ENCODE data around the gene DNAJB12.

The DNAJB12 gene

GRCh38 chr10:72283131-72283530 is 71.6 kb downstream of the DNAJB12 start:
- DNase-seq, result no peak

All from NCI-H1694 treated with DMSO at 0.1 percent for 48 hours (cell line).